Naive thymus-derived CD4-positive, alpha-beta T cell (primary cell): Measurements from ENCODE around the gene SEC14L1. TPM values are rescaled to one million over a fixed set of nuclear protein-coding genes. Genes with fewer than 3 reads are reported as not detected.
"Not testable (repeated sequence)": the region's sequence is repeated elsewhere in the genome, so short reads cannot be mapped to it uniquely, and the experiment has no call there.

Experiments
- ATAC-seq: fragments of 150-1000 bp; cut with Tn5 transposase; 2 replicates; pipeline ENCODE4 v1.10.0; 2021; ENCODE audit warnings: mild to moderate bottlenecking, moderate library complexity
- CTCF ChIA-PET: fragments of 350-600 bp; sonication (Branson Sonifier 250); formaldehyde crosslinking; loops from one replicate; lab custom pipeline; 2021; ENCODE audit warnings: antibody characterized with exemption; lab: Charles Lee
- POLR2A ChIA-PET: fragments of 350-600 bp; sonication (Branson Sonifier 250); formaldehyde crosslinking; loops from one replicate; lab custom pipeline; 2021; ENCODE audit warnings: antibody characterized with exemption, inconsistent platforms; lab: Charles Lee
- DNase-seq, 9 donors: peaks; one replicate each; pipeline versions ENCODE4 v3.0.0 to v3.0.0-alpha.2; 2020 to 2022; ENCODE audit warnings: mixed read lengths in 1 of 9
- H3K27ac ChIP-seq: one replicate; pipeline ENCODE4 v1.7.0; 2013; ENCODE audit warnings: mild to moderate bottlenecking, low read depth, low read length, moderate library complexity
- H3K27me3 ChIP-seq, 2 donors: one replicate each; pipeline ENCODE4 v1.7.0; 2013; ENCODE audit warnings: low read length in 2 of 2, mild to moderate bottlenecking in 2 of 2, moderate library complexity in 2 of 2; ENCODE audit not compliant: control insufficient read depth in 2 of 2, insufficient read depth in 2 of 2
- H3K36me3 ChIP-seq, 3 experiments: 1 replicate in 2 of 3; 2 replicates in 1 of 3; pipeline ENCODE4 v1.7.0; 2013; ENCODE audit warnings: low read length in 3 of 3, mild to moderate bottlenecking in 3 of 3, moderate library complexity in 1 of 3; ENCODE audit not compliant: insufficient read depth in 3 of 3, control insufficient read depth in 2 of 3
- H3K4me1 ChIP-seq, 2 donors: one replicate each; pipeline ENCODE4 v1.7.0; 2013; ENCODE audit warnings: low read length in 2 of 2, mild to moderate bottlenecking in 2 of 2, moderate library complexity in 1 of 2; ENCODE audit not compliant: control insufficient read depth in 2 of 2, insufficient read depth in 2 of 2
- H3K4me3 ChIP-seq: 2 replicates; pipeline ENCODE4 v1.7.0; 2013; ENCODE audit warnings: mild to moderate bottlenecking, low read length
- H3K9me3 ChIP-seq, 3 experiments: 1 replicate in 2 of 3; 2 replicates in 1 of 3; pipeline ENCODE4 v1.7.0; 2013; ENCODE audit warnings: low read length in 3 of 3; ENCODE audit not compliant: control insufficient read depth in 2 of 3
- H3K27ac Mint-ChIP-seq, 9 donors: one replicate each; pipeline ENCODE4 v1.8.0; 2020 to 2022; ENCODE audit warnings: mixed read lengths in 9 of 9, mild to moderate bottlenecking in 8 of 9, moderate library complexity in 5 of 9, inconsistent platforms in 2 of 9
- H3K27me3 Mint-ChIP-seq, 5 donors: one replicate each; pipeline ENCODE4 v1.8.0; 2021 to 2022; ENCODE audit warnings: mixed read lengths in 5 of 5, mild to moderate bottlenecking in 1 of 5
- H3K36me3 Mint-ChIP-seq, 5 donors: one replicate each; pipeline ENCODE4 v1.8.0; 2020 to 2022; ENCODE audit warnings: mixed read lengths in 5 of 5, mild to moderate bottlenecking in 3 of 5, inconsistent platforms in 1 of 5
- H3K4me1 Mint-ChIP-seq, 7 donors: one replicate each; pipeline ENCODE4 v1.8.0; 2020 to 2022; ENCODE audit warnings: mixed read lengths in 7 of 7, mild to moderate bottlenecking in 3 of 7, inconsistent platforms in 1 of 7
- H3K4me3 Mint-ChIP-seq, 10 donors: one replicate each; pipeline ENCODE4 v1.8.0; 2020 to 2022; ENCODE audit warnings: mild to moderate bottlenecking in 10 of 10, mixed read lengths in 10 of 10, moderate library complexity in 6 of 10, inconsistent platforms in 2 of 10
- H3K9me3 Mint-ChIP-seq, 11 donors: one replicate each; pipeline ENCODE4 v1.8.0; 2020 to 2022; ENCODE audit warnings: mixed read lengths in 11 of 11, mild to moderate bottlenecking in 4 of 11, inconsistent platforms in 1 of 11, moderate library complexity in 1 of 11
- intact Hi-C, 2 donors: fragments of 100-400 bp; cut with micrococcal nuclease; formaldehyde crosslinking; loops; one replicate each; pipeline ENCODE4 v1.15.1; 2023
- polyA plus RNA-seq, 2 donors: library from polyadenylated mRNA; unstranded; fragments of 300-500 nt; fragmentation: Illumina TruSeq; gene quantifications; one replicate each; pipeline ENCODE4 v1.2.3, GENCODE V29; 2021
- total RNA-seq, 6 experiments: library from RNA in 5 of 6; stranded (reverse) in 5 of 6; gene quantifications; 1 replicate in 5 of 6; 2 replicates in 1 of 6; pipeline ENCODE4 v1.2.3 and lab custom pipeline; 2021 to 2026

SEC14L1 gene
- total and polyA plus RNA-seq, 7 experiments from 2014 or later, result 7.0 to 103 (median 28.7) TPM

DNA sequence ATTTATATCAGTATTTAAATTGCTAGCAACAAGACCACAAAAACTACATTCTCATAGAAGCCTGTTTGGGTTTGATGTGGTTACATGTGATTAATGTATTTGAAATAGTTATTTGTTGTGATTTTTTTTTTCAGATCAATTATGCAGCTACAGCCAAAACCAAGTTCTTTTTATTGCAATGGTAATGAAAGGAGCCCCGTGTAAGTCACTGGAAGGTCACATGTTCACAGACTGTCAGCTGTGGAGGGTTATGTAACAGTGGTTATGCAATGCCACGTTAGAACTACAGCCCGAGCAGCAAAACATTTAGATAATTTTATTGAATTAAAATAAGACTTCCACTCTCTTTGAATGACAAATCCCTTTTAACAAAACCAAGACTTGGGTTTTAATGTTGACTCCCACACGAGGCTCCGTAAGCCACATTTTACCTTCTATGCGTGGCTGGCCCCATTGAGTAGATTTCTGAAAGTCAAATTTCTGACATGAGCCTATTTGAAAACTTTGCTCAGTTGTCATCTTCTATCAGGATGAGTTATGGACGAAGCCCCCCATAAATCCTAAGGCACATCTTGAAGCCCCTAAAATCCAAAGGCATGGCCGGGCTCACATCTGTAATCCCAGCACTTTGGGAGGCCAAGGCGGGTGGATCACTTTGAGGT lies 41.8 kb upstream of the SEC14L1 start:
- peaks cover 0 to 14% of the 10 kb centered on the region in 2 donors for H3K4me1 ChIP-seq
- DNase-seq (peak in 7 of 9 donors; percentile 57 to 79 (median 72)), ATAC-seq (peak; percentile 77)
- no peaks in the 10 kb centered on the region for H3K27me3 ChIP-seq
- peak overlapping the region; percentile 65 to 97 (median 95) for H3K27ac Mint-ChIP-seq
- H3K9me3 Mint-ChIP-seq, result no peaks in the 10 kb centered on the region
- H3K36me3 ChIP-seq, result peaks cover 0 to 15% (median 8%) of the 10 kb centered on the region in 3 experiments
- POLR2A ChIA-PET, result interaction anchor here (0.7 to 1.3 kb wide), 5 partner anchors 9 to 64 kb away, joined by 3 to 13 read pairs (median 3); partner anchors contain the start of gene SEC14L1
- H3K27ac ChIP-seq, result peak overlapping the region; percentile 72
- H3K36me3 Mint-ChIP-seq, result peaks cover 0 to 9% (median 8%) of the 10 kb centered on the region in 5 donors
- CTCF ChIA-PET, result interaction anchor here (0.6 to 1.3 kb wide), 3 partner anchors 13 to 714 kb away, joined by 3 to 4 read pairs (median 3); no protein-coding TSS in a partner anchor
- peaks cover 16 to 41% (median 37%) of the 10 kb centered on the region in 7 donors for H3K4me1 Mint-ChIP-seq
- intact Hi-C loops, result no loop called here
- no peak overlapping the region for H3K4me3 ChIP-seq
- H3K27me3 Mint-ChIP-seq, result no peaks in the 10 kb centered on the region
- peak overlapping the region in 8 of 10 donors; percentile 8 to 71 (median 44) for H3K4me3 Mint-ChIP-seq
- no peaks in the 10 kb centered on the region for H3K9me3 ChIP-seq

DNA sequence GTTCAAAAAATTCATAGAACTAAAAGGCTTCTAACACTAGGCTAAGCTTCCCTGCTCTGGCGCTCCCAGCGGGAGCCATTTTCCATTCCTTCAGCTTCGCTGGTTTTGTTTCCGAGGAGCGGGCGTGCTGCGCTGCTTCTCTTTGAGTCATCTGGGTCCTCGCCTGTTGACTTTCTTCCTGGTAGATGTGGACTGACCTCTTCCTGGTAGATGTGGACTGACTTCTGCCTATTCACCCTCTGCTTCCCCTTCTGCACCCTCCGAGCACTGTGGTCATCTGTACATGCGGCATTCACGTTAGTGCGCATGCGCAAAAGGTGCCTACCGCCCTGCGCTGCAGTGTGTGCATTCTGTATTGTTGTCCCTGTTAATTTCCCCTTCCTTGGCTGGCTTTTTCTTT lies 40.8 kb upstream of the SEC14L1 start:
- POLR2A ChIA-PET, result interaction anchor here (1.0 kb wide), 1 partner anchor 39 kb away, joined by 4 read pairs; no protein-coding TSS in a partner anchor
- no peaks in the 10 kb centered on the region for H3K27me3 ChIP-seq
- peaks cover 0 to 14% of the 10 kb centered on the region in 2 donors for H3K4me1 ChIP-seq
- H3K36me3 ChIP-seq, result peaks cover 0 to 5% (median 5%) of the 10 kb centered on the region in 3 experiments
- Mint-ChIP-seq H3K36me3 (peaks cover 0 to 7% (median 5%) of the 10 kb centered on the region in 5 donors), H3K9me3 (no peaks in the 10 kb centered on the region), H3K27me3 (no peaks in the 10 kb centered on the region), H3K4me1 (peaks cover 16 to 41% (median 35%) of the 10 kb centered on the region in 7 donors), H3K27ac (peak overlapping the region in 7 of 9 donors; percentile 82 to 97 (median 96)), H3K4me3 (peak overlapping the region in 5 of 10 donors; percentile 42 to 71 (median 50))
- peak overlapping the region; percentile 72 for H3K27ac ChIP-seq
- no peak overlapping the region for H3K4me3 ChIP-seq
- DNase-seq, result no peak
- intact Hi-C loops, result no loop called here
- CTCF ChIA-PET, result no interaction called here
- ATAC-seq, result peak; percentile 89
- no peaks in the 10 kb centered on the region for H3K9me3 ChIP-seq

DNA sequence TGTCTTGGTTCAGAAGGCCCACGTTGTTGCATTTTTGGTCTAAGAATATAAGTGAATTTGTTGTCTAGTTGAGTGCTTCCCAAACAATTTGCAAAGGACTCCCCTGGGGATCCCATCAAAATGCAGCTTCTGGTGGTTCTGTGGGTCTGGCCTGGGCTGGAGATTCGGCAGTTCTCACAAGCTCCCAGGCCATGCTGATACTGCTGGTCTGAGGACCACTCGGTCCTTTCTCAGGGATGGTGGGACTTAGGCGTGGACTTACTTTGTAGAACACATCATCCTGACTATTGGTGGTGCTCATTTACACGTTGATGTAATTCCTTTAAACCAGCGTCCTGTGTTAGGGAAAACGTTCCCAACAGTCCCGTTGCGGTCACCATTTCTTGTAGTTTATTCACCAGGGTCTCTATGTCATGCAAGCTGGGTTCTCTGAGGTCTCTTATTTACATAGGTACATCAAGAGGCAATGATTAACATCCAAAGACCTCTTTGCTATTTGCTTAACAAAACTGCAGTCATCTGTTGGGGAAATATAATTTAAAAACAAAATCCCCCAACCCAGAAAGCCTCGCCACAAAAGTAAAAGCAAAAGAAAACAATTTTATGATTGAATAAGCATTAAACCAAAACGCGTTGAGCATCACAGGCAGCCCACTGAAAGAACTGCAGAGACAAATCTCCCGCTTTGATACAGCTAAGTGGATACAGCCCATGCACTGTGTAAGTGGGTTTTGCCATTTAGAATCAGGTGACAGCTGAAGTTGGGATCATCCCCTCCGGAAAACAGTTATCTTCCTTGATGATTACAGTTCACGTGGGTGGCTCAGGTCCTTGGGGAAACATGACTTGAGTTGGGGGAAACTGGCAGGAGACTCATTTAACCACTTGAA lies 39.0 kb upstream of the SEC14L1 start:
- Mint-ChIP-seq H3K27ac (peak overlapping the region in 5 of 9 donors; percentile 36 to 84 (median 59)), H3K4me1 (peaks cover 14 to 37% (median 30%) of the 10 kb centered on the region in 7 donors), H3K9me3 (no peaks in the 10 kb centered on the region), H3K36me3 (peaks cover 0 to 7% (median 3%) of the 10 kb centered on the region in 5 donors), H3K27me3 (no peaks in the 10 kb centered on the region), H3K4me3 (no peak overlapping the region)
- H3K36me3 ChIP-seq, result no peaks in the 10 kb centered on the region
- H3K27me3 ChIP-seq, result no peaks in the 10 kb centered on the region
- no peak overlapping the region for H3K4me3 ChIP-seq
- DNase-seq (no peak), ATAC-seq (no peak)
- ChIA-PET CTCF (interaction anchor here (0.7 kb wide), 1 partner anchor 14 kb away, joined by 3 read pairs; no protein-coding TSS in a partner anchor), POLR2A (interaction anchor here (1.1 kb wide), 1 partner anchor 166 kb away, joined by 3 read pairs; no protein-coding TSS in a partner anchor)
- intact Hi-C loops, result no loop called here
- no peak overlapping the region for H3K27ac ChIP-seq
- peaks cover 4 to 14% of the 10 kb centered on the region in 2 donors for H3K4me1 ChIP-seq
- H3K9me3 ChIP-seq, result no peaks in the 10 kb centered on the region

DNA sequence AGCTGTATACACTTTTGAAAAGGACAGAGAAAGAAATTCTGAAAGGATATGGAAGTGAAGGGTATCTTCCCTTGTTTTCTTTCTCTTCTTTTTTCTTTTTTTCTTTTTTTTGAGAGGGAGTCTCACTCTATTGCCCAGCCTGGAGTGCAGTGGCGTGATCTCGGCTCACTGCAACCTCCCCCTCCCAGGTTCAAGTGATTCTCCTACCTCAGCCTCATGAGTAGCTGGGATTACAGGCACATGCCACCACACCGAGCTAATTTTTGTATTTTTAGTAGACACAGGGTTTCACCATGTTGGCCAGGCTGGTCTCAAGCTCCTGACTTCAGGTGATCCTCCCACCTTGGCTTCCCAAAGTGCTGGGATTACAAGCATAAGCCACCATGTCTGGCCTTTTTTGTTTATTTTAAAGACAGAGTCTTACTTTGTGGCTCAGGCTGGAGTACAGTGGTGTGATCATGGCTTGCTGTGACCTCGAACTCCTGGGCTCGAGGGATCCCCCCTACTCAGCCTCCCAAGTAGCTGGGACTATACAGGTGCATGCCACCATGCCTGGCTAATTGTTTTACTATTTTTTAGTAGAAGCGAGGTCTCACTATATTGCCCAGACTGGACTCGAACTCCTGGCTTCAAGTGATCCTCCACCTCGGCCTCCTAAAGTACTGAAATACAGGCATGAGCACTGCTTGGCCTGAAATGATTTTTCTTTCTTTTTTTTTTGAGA lies 38.2 kb upstream of the SEC14L1 start:
- H3K36me3 ChIP-seq, H3K9me3 ChIP-seq, H3K4me3 Mint-ChIP-seq, H3K27ac ChIP-seq, H3K27me3 Mint-ChIP-seq, H3K4me3 ChIP-seq, H3K27me3 ChIP-seq, intact Hi-C loops, DNase-seq, ATAC-seq, H3K9me3 Mint-ChIP-seq, H3K36me3 Mint-ChIP-seq: not testable (repeated sequence)
- POLR2A ChIA-PET, result interaction anchor here (1.1 to 1.2 kb wide), 2 partner anchors 14 to 165 kb away, joined by 3 to 4 read pairs; no protein-coding TSS in a partner anchor
- Mint-ChIP-seq H3K27ac (peak overlapping the region in 3 of 9 donors; percentile 28 to 58 (median 36)), H3K4me1 (peaks cover 14 to 32% (median 26%) of the 10 kb centered on the region in 7 donors)
- peaks cover 8 to 14% of the 10 kb centered on the region in 2 donors for H3K4me1 ChIP-seq
- CTCF ChIA-PET, result interaction anchor here (0.7 kb wide), 2 partner anchors 14 to 33 kb away, joined by 3 read pairs; no protein-coding TSS in a partner anchor

DNA sequence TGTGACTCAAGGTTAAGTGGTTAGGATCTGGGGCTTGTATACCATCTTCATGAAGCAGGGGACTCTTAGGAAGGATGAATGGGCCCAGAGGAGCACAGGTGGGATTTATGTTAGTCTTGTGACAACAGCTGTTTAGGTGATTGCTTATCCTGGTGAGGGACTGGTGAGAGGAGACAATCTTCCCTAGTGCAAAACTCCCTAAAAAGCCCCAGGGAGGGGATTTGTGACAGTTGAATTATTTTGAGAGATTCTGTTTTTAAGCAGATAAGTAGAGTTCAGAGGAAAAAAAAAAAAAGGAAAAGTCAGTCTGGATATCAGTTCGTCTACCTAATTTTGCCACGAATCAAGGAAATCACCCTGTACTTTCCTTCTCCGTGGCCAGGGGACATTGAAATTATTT lies 35.1 kb upstream of the SEC14L1 start:
- ATAC-seq (no peak), DNase-seq (no peak)
- ChIA-PET POLR2A (interaction anchor here (0.7 kb wide), 1 partner anchor 79 kb away, joined by 3 read pairs; no protein-coding TSS in a partner anchor), CTCF (no interaction called here)
- no peak overlapping the region for H3K27ac ChIP-seq
- no peaks in the 10 kb centered on the region for H3K27me3 Mint-ChIP-seq
- H3K36me3 ChIP-seq, result no peaks in the 10 kb centered on the region
- no peaks in the 10 kb centered on the region for H3K9me3 ChIP-seq
- H3K4me1 Mint-ChIP-seq, result peaks cover 11 to 27% (median 15%) of the 10 kb centered on the region in 7 donors
- H3K4me1 ChIP-seq, result peaks cover 8 to 14% of the 10 kb centered on the region in 2 donors
- no peak overlapping the region for H3K4me3 ChIP-seq
- H3K9me3 Mint-ChIP-seq, result no peaks in the 10 kb centered on the region
- peaks cover 0 to 6% (median 0%) of the 10 kb centered on the region in 5 donors for H3K36me3 Mint-ChIP-seq
- intact Hi-C loops, result no loop called here
- H3K27me3 ChIP-seq, result no peaks in the 10 kb centered on the region
- no peak overlapping the region for H3K4me3 Mint-ChIP-seq
- H3K27ac Mint-ChIP-seq, result no peak overlapping the region
